Suprapubic skin (tissue), 4 donors: ENCODE measurements around the gene SLC9A9. TPM values are rescaled to one million over a fixed set of nuclear protein-coding genes. Genes with fewer than 3 reads are reported as not detected.

Source experiments
- DNase-seq, 2 donors: peaks; one replicate each; pipeline ENCODE4 v3.0.0-alpha.2; 2019; ENCODE audit warnings: low spot score in 2 of 2
- H3K27ac ChIP-seq: fragments of 200-600 bp; sonication (generic); one replicate; pipeline ENCODE4 v1.5.1; 2019
- H3K27me3 ChIP-seq: fragments of 200-600 bp; sonication (generic); one replicate; pipeline ENCODE4 v1.5.1; 2019
- H3K36me3 ChIP-seq: fragments of 200-600 bp; sonication (generic); one replicate; pipeline ENCODE4 v1.5.1; 2019
- H3K4me1 ChIP-seq: fragments of 200-600 bp; sonication (generic); one replicate; pipeline ENCODE4 v1.5.1; 2019
- H3K4me3 ChIP-seq: fragments of 200-600 bp; sonication (generic); one replicate; pipeline ENCODE4 v1.5.1; 2019; ENCODE audit warnings: mild to moderate bottlenecking
- H3K9me3 ChIP-seq: fragments of 200-600 bp; sonication (generic); one replicate; pipeline ENCODE4 v1.5.1; 2019
- EP300 ChIP-seq: sonication (generic); formaldehyde crosslinking; IDR thresholded peaks from one replicate; pipeline ENCODE4 v1.6.1; 2017; ENCODE audit warnings: antibody characterized with exemption
- POLR2A ChIP-seq, 2 donors: fragments of 450-650 bp; IDR thresholded peaks; one replicate each; pipeline ENCODE4 v1.6.1; 2017; ENCODE audit warnings: antibody characterized with exemption in 2 of 2, mild to moderate bottlenecking in 2 of 2, moderate library complexity in 2 of 2
- POLR2AphosphoS5 ChIP-seq, 3 donors: sonication (generic); formaldehyde crosslinking; IDR thresholded peaks; one replicate each; pipeline ENCODE4 v1.6.1; 2017; ENCODE audit warnings: antibody characterized with exemption in 3 of 3
- WGBS: methylation state at CpG from one replicate; pipeline ENCODE4 v1.1.5; 2018; 5-methylcytosine and 5-hydroxymethylcytosine counted together
- total RNA-seq, 4 donors: library from RNA; depleted of rRNA; stranded (reverse); fragments of >200 nt; gene quantifications; one replicate each; pipeline ENCODE4 v1.1.0, GENCODE V29; 2016
- TF ChIP-seq, protein P1 (sequence below), 2 donors: fragments of 200-600 bp in 1 of 2; fragments of 450-650 bp in 1 of 2; sonication (generic) in 1 of 2; IDR thresholded peaks; one replicate each; pipeline ENCODE4 v1.5.1; 2016 to 2019; ENCODE audit warnings: antibody characterized with exemption in 2 of 2, mild to moderate bottlenecking in 1 of 2, moderate library complexity in 1 of 2

SLC9A9 gene
- total RNA-seq, 4 donors from 2014 or later: 16.6 to 51.0 (median 30.0) TPM

DNA sequence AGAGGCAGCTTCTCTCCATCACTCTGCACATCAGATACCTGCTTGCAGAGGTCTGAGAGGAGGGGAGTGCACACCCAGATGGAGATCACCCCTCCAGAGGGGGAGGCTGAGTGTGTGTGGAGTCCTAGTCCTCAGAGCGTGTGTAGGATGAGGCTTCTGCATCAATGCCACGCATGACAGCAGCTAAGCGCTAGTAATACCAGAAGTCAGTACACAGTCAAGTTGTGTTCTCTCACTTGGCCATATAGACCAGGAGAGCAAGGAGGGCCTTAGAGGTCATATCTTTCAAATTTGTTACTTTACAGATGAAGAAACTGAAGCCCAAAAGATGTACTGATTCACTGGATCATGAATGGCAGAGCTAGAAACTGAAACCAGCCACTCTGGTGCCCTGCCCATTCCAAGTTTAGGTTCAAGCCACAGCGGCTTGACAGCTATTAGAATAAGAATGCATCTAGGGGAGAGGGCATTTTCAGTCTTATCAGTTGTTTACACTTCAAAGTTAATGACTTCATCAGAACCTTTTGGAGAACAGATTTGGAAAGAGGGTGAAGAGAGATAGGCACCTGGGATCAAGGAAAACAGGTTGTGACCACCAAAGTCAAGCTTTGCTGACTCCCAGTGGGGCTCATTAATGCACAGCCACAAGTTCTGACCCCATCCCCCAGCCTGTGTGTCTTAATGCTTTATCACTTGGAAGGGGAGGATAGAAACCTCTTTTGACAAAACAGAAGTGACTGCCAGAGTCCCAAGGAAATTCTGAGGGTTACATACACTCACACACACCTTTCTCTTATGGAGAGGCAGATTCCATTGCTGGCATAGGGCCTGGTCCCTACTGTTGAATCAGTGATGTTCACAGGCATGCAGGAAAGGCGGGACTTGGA, 418.4 kb downstream of the SLC9A9 start:
- no peak for DNase-seq
- Histone ChIP-seq H3K27ac (no peak overlapping the region), H3K4me1 (no peaks in the 10 kb centered on the region), H3K9me3 (no peaks in the 10 kb centered on the region), H3K27me3 (no peaks in the 10 kb centered on the region), H3K4me3 (no peak overlapping the region), H3K36me3 (no peaks in the 10 kb centered on the region)
- WGBS: 95% methylated on average over 5 of the region's 5 CpGs
- TF ChIP-seq, protein P1, sequence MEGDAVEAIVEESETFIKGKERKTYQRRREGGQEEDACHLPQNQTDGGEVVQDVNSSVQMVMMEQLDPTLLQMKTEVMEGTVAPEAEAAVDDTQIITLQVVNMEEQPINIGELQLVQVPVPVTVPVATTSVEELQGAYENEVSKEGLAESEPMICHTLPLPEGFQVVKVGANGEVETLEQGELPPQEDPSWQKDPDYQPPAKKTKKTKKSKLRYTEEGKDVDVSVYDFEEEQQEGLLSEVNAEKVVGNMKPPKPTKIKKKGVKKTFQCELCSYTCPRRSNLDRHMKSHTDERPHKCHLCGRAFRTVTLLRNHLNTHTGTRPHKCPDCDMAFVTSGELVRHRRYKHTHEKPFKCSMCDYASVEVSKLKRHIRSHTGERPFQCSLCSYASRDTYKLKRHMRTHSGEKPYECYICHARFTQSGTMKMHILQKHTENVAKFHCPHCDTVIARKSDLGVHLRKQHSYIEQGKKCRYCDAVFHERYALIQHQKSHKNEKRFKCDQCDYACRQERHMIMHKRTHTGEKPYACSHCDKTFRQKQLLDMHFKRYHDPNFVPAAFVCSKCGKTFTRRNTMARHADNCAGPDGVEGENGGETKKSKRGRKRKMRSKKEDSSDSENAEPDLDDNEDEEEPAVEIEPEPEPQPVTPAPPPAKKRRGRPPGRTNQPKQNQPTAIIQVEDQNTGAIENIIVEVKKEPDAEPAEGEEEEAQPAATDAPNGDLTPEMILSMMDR (IDR thresholded peaks at IDR 0.05): no peak
- no peak for TF ChIP-seq POLR2AphosphoS5 (IDR thresholded peaks at IDR 0.05)
- no peak for TF ChIP-seq POLR2A (IDR thresholded peaks at IDR 0.05)
- no peak for TF ChIP-seq EP300

DNA sequence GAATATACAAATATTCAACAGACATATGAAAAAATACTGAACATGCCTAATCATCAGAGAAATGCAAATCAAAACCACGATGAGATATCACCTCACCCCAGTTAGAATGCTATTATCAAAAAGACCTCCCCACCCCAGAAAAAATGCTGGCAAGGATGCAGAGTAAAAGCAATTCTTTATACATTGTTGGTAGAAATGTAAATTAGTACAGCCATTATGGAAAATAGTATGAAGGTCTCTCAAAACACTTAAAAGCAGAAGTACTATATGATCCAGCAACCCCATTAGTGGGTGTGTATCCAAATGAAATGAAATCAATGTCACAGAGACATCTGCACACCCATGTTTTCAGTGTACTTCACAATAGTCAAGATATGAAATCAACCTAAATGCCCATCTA, 420.0 kb downstream of the SLC9A9 start:
- TF ChIP-seq, protein P1 (IDR thresholded peaks at IDR 0.05): no peak
- TF ChIP-seq EP300: no peak

DNA sequence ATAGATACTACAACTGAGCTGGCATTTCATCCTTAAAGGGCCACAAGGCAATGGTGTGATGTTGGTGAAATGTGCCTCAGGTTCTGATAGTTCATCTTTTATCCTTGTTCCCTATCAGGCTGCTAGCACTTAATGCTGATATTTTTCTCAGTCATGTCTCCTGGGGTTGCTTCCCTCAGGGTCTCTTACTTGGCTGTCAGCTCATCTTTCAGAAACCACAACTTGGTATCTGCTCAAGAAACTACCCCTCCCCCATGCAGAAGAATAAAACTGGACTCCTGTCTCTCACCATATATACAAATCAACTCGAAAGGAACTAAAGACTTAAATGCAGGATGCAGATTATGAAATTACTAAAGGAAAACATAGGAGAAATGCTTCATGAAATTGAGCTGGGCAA, 420.6 kb downstream of the SLC9A9 start:
- Histone ChIP-seq H3K9me3 (no peaks in the 10 kb centered on the region), H3K27ac (no peak overlapping the region), H3K4me3 (no peak overlapping the region), H3K36me3 (no peaks in the 10 kb centered on the region), H3K27me3 (no peaks in the 10 kb centered on the region), H3K4me1 (no peaks in the 10 kb centered on the region)
- WGBS: 81% methylated on average over 1 of the region's 1 CpG
- TF ChIP-seq EP300 (no peak), POLR2A (IDR thresholded peaks at IDR 0.05) (no peak), POLR2AphosphoS5 (IDR thresholded peaks at IDR 0.05) (no peak)
- TF ChIP-seq, protein P1 (IDR thresholded peaks at IDR 0.05): no peak
- DNase-seq: no peak

More for the DNA sequence above, 420.0 kb downstream of the SLC9A9 start:
- Histone ChIP-seq H3K9me3 (no peaks in the 10 kb centered on the region), H3K27ac (no peak overlapping the region), H3K4me1 (no peaks in the 10 kb centered on the region), H3K36me3 (no peaks in the 10 kb centered on the region), H3K4me3 (no peak overlapping the region), H3K27me3 (no peaks in the 10 kb centered on the region)
- no peak for DNase-seq
- WGBS: 83% methylated on average over 1 of the region's 1 CpG

DNA sequence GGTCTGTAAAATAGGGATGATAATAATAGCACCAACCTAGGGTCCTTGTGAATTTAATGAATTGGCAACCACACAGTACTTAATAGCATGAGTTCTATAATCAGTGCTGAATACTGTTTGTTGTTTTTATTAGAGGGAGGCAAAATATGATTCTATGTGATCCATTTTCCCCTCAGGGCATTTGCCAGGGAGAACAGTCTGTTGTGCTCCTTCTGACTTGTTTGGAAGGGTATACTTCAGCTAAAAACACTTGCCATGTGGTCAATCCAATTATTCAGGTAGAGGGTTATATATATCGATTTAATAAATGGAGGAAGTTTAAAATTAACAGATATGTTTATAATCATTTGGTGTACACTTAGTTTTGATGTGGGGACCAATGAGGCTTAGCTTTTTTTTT, 423.4 kb downstream of the SLC9A9 start:
- WGBS: 94% methylated on average over 1 of the region's 1 CpG
- TF ChIP-seq, protein P1 (IDR thresholded peaks at IDR 0.05): no peak
- TF ChIP-seq POLR2A (IDR thresholded peaks at IDR 0.05): no peak
- no peak for TF ChIP-seq POLR2AphosphoS5 (IDR thresholded peaks at IDR 0.05)
- TF ChIP-seq EP300: no peak
- Histone ChIP-seq H3K9me3 (no peaks in the 10 kb centered on the region), H3K36me3 (no peaks in the 10 kb centered on the region), H3K4me3 (no peak overlapping the region), H3K27ac (no peak overlapping the region), H3K4me1 (no peaks in the 10 kb centered on the region), H3K27me3 (no peaks in the 10 kb centered on the region)
- no peak for DNase-seq

DNA sequence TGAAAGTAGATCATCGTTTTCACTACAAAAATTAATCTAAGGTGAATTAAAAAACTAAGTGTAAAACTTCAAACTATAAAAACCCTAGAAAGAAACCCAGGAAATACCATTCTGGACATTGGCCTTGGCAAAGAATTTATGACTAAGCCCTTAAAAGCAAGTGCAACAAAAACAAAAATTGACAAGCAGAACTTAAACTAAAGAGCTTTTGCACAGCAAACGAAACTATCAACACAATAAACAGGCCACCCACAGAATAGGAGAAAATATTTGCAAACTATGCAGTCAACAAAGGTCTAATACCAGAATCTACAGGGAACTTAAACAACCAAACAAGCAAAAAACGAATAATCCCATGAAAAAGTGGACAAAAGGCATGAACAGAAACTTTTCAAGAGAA, 426.7 kb downstream of the SLC9A9 start:
- WGBS: 78% methylated on average over 3 of the region's 3 CpGs
- H3K36me3 ChIP-seq: no peaks in the 10 kb centered on the region
- no peaks in the 10 kb centered on the region for H3K9me3 ChIP-seq
- TF ChIP-seq, protein P1 (IDR thresholded peaks at IDR 0.05): no peak
- TF ChIP-seq EP300: no peak
- no peak for TF ChIP-seq POLR2A (IDR thresholded peaks at IDR 0.05)
- TF ChIP-seq POLR2AphosphoS5 (IDR thresholded peaks at IDR 0.05): no peak
- no peak overlapping the region for H3K27ac ChIP-seq
- no peak overlapping the region for H3K4me3 ChIP-seq
- H3K4me1 ChIP-seq: no peaks in the 10 kb centered on the region
- no peak for DNase-seq
- no peaks in the 10 kb centered on the region for H3K27me3 ChIP-seq
